A673 (cell line): Measurements from ENCODE around the gene GLOD5.

ENCODE experiments used
- EZH2 ChIP-seq: fragments of 200-600 bp; sonication (generic); IDR thresholded peaks from 2 replicates; pipeline ENCODE4 v1.6.1; 2017; ENCODE audit warnings: borderline replicate concordance, low read depth, mild to moderate bottlenecking, mixed read lengths, antibody characterized with exemption, low read length; ENCODE audit not compliant: poor library complexity, severe bottlenecking
- TF ChIP-seq, protein P1 (sequence below): fragments of 300-800, 200-600 bp; sonication (generic); conservative IDR thresholded peaks from 2 replicates; pipeline ENCODE4 v1.5.1; 2017; ENCODE audit warnings: low read depth, mild to moderate bottlenecking, antibody characterized with exemption, low read length, moderate library complexity, mixed read lengths

DNA sequence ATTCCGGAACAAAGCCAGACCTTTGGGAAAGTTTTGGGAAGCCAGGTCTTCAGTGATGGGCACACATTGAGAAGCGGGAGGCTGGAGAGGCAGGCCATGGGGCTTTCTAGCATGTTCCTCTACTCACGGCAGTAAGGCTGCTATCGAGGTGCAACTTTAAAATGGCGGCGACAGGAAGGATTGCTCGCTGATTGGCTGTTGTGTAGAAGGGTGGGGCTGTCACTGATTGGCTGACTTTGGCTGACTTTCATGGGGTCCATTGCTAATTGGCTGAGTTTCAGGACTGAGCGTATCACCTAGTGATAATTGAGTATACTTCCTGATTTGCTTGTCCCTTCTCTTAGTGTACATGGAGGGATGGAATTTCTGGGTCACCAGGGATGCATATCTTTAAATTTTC, 19.7 kb upstream of the GLOD5 start:
- TF ChIP-seq, protein P1, sequence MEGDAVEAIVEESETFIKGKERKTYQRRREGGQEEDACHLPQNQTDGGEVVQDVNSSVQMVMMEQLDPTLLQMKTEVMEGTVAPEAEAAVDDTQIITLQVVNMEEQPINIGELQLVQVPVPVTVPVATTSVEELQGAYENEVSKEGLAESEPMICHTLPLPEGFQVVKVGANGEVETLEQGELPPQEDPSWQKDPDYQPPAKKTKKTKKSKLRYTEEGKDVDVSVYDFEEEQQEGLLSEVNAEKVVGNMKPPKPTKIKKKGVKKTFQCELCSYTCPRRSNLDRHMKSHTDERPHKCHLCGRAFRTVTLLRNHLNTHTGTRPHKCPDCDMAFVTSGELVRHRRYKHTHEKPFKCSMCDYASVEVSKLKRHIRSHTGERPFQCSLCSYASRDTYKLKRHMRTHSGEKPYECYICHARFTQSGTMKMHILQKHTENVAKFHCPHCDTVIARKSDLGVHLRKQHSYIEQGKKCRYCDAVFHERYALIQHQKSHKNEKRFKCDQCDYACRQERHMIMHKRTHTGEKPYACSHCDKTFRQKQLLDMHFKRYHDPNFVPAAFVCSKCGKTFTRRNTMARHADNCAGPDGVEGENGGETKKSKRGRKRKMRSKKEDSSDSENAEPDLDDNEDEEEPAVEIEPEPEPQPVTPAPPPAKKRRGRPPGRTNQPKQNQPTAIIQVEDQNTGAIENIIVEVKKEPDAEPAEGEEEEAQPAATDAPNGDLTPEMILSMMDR: no peak
- no peak for TF ChIP-seq EZH2
